SU-DHL-6 (cell line): ENCODE measurements around the gene MRPS27.

ENCODE experiments used
- CTCF ChIP-seq: fragments of 200-600 bp; sonication (generic); IDR thresholded peaks from one replicate; pipeline ENCODE4 v1.5.1; 2017; ENCODE audit warnings: antibody characterized with exemption, mild to moderate bottlenecking, low read length, moderate library complexity; ENCODE audit not compliant: insufficient read depth, poor library complexity, severe bottlenecking
- EZH2phosphoT487 ChIP-seq: fragments of 200-600 bp; sonication (generic), shearing (Covaris generic); conservative IDR thresholded peaks from 2 replicates; pipeline ENCODE4 v1.6.1; 2018; ENCODE audit warnings: mild to moderate bottlenecking, antibody characterized with exemption, low read length, moderate library complexity, mixed read lengths

- no peak for TF ChIP-seq CTCF
- no peak for TF ChIP-seq EZH2phosphoT487
Measured at GRCh38 chr5:72233835-72234234, 86.2 kb downstream of the MRPS27 start.
